OCI-LY7 (cell line): Measurements from ENCODE around the gene ZBED4. TPM values are rescaled to one million over a fixed set of nuclear protein-coding genes. Genes with fewer than 3 reads are reported as not detected.

Source experiments
- BruUV-seq: library from RNA; stranded (reverse); fragments of 400-500 nt; replicated peaks from 2 replicates; lab custom pipeline; 2021; lab: Mats Ljungman, UMichigan
- CTCF ChIA-PET: fragments of 300-600 bp; sonication (Branson Sonifier 250); formaldehyde crosslinking; loops from one replicate; lab custom pipeline; 2022; ENCODE audit warnings: antibody characterized with exemption; ENCODE audit not compliant: unreplicated experiment; lab: Charles Lee
- POLR2A ChIA-PET: fragments of 300-600 bp; sonication (Branson Sonifier 250); formaldehyde crosslinking; loops from one replicate; lab custom pipeline; 2022; ENCODE audit warnings: antibody characterized with exemption; lab: Charles Lee
- DNase-seq: peaks from one replicate; pipeline ENCODE4 v3.0.0-alpha.2; 2015; ENCODE audit warnings: low spot score
- H2AFZ ChIP-seq: fragments of 200-600 bp; sonication (generic), shearing (Covaris generic); 2 replicates; pipeline ENCODE4 v1.6.1; 2014; ENCODE audit warnings: mild to moderate bottlenecking, antibody characterized with exemption, low read length, moderate library complexity
- H3K27ac ChIP-seq: fragments of 200-600 bp; sonication (generic); 2 replicates; pipeline ENCODE4 v1.5.1; 2014; ENCODE audit warnings: mixed run types, low read depth, mild to moderate bottlenecking, moderate library complexity, low read length, inconsistent platforms; ENCODE audit not compliant: poor library complexity, severe bottlenecking
- H3K36me3 ChIP-seq: fragments of 200-600 bp; sonication (generic); 2 replicates; pipeline ENCODE4 v1.6.1; 2014; ENCODE audit warnings: mild to moderate bottlenecking, antibody characterized with exemption, low read length, moderate library complexity, mixed read lengths; ENCODE audit not compliant: insufficient read depth
- H3K4me1 ChIP-seq: fragments of 200-600 bp; sonication (generic); 2 replicates; pipeline ENCODE4 v1.5.1; 2014; ENCODE audit warnings: mild to moderate bottlenecking, low read length; ENCODE audit not compliant: insufficient read depth, poor library complexity, severe bottlenecking
- H3K4me2 ChIP-seq: fragments of 200-600 bp; sonication (generic); 2 replicates; pipeline ENCODE4 v1.6.1; 2014; ENCODE audit warnings: mild to moderate bottlenecking, low read length
- H3K4me3 ChIP-seq: fragments of 200-600 bp; sonication (generic); 2 replicates; pipeline ENCODE4 v1.5.1; 2014; ENCODE audit warnings: mild to moderate bottlenecking, low read depth, low read length; ENCODE audit not compliant: poor library complexity, severe bottlenecking
- H3K79me2 ChIP-seq: fragments of 200-600 bp; sonication (generic); 2 replicates; pipeline ENCODE4 v1.6.1; 2016; ENCODE audit warnings: low read depth, mild to moderate bottlenecking, low read length, moderate library complexity, mixed read lengths; ENCODE audit not compliant: insufficient read depth
- H3K9me2 ChIP-seq: fragments of 200-600 bp; sonication (generic); 2 replicates; pipeline ENCODE4 v1.6.1; 2016; ENCODE audit warnings: mild to moderate bottlenecking, low read length, mixed read lengths; ENCODE audit not compliant: insufficient read depth
- H3K9me3 ChIP-seq: fragments of 200-600 bp; sonication (generic); 2 replicates; pipeline ENCODE4 v1.6.1; 2014; ENCODE audit warnings: mild to moderate bottlenecking, mixed run types, low read length, mixed read lengths
- H4K20me1 ChIP-seq: fragments of 200-600 bp; sonication (generic); 2 replicates; pipeline ENCODE4 v1.6.1; 2014; ENCODE audit warnings: mild to moderate bottlenecking, antibody characterized with exemption, low read length, moderate library complexity, mixed read lengths; ENCODE audit not compliant: insufficient read depth
- EZH2phosphoT487 ChIP-seq: fragments of 200-600 bp; sonication (generic); IDR thresholded peaks from 2 replicates; pipeline ENCODE4 v1.6.1; 2018; ENCODE audit warnings: low read depth, borderline replicate concordance, mild to moderate bottlenecking, mixed run types, antibody characterized with exemption, low read length, moderate library complexity, mixed read lengths
- intact Hi-C: fragments of 100-400 bp; cut with micrococcal nuclease; formaldehyde crosslinking; loops from one replicate; pipeline ENCODE4 v1.10.0; 2022; ENCODE audit not compliant: unreplicated experiment
- total RNA-seq, 2 experiments: library from RNA; depleted of rRNA in 1 of 2; stranded (reverse); fragments of >200 nt in 1 of 2; shearing (Covaris generic) in 1 of 2; gene quantifications; 2 replicates each; pipeline ENCODE4 v1.2.3, GENCODE V29; 2014 to 2022
- TF ChIP-seq, protein P1 (sequence below): fragments of 200-600 bp; sonication (generic); conservative IDR thresholded peaks from 2 replicates; pipeline ENCODE4 v1.5.1; 2014; ENCODE audit warnings: mild to moderate bottlenecking, antibody characterized with exemption, low read length, moderate library complexity, mixed read lengths

Gene ZBED4
- total RNA-seq, 2 experiments from 2014 or later = 30.4 to 31.6 TPM

GRCh38 chr22:49927483-49928184, 74.0 kb downstream of the ZBED4 start:
- no peaks in the 10 kb centered on the region for H3K9me2 ChIP-seq
- no TSS peak for BruUV-seq

GRCh38 chr22:49928185-49928495, 74.5 kb downstream of the ZBED4 start:
- Histone ChIP-seq H3K4me2 (no peak overlapping the region), H3K79me2 (no peaks in the 10 kb centered on the region), H3K9me2 (no peaks in the 10 kb centered on the region), H3K9me3 (no peaks in the 10 kb centered on the region), H3K4me1 (peaks cover 72% of the 10 kb centered on the region), H3K4me3 (no peak overlapping the region), H3K27ac (no peak overlapping the region), H4K20me1 (no peaks in the 10 kb centered on the region), H2AFZ (no peak overlapping the region), H3K36me3 (no peaks in the 10 kb centered on the region)
- POLR2A ChIA-PET = no interaction called here
- no TSS peak for BruUV-seq
- no peak for DNase-seq
- intact Hi-C loops = loop anchor here (5.0 kb wide), 1 partner anchor 219 kb away; no protein-coding TSS in a partner anchor
- CTCF ChIA-PET = no interaction called here
- TF ChIP-seq, protein P1, sequence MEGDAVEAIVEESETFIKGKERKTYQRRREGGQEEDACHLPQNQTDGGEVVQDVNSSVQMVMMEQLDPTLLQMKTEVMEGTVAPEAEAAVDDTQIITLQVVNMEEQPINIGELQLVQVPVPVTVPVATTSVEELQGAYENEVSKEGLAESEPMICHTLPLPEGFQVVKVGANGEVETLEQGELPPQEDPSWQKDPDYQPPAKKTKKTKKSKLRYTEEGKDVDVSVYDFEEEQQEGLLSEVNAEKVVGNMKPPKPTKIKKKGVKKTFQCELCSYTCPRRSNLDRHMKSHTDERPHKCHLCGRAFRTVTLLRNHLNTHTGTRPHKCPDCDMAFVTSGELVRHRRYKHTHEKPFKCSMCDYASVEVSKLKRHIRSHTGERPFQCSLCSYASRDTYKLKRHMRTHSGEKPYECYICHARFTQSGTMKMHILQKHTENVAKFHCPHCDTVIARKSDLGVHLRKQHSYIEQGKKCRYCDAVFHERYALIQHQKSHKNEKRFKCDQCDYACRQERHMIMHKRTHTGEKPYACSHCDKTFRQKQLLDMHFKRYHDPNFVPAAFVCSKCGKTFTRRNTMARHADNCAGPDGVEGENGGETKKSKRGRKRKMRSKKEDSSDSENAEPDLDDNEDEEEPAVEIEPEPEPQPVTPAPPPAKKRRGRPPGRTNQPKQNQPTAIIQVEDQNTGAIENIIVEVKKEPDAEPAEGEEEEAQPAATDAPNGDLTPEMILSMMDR = no peak
- TF ChIP-seq EZH2phosphoT487 = no peak

More at GRCh38 chr22:49927483-49928184, 74.0 kb downstream of the ZBED4 start:
- intact Hi-C loops = loop anchor here (5.0 kb wide), 1 partner anchor 220 kb away; no protein-coding TSS in a partner anchor
- no peaks in the 10 kb centered on the region for H3K9me3 ChIP-seq
- H3K36me3 ChIP-seq = no peaks in the 10 kb centered on the region
- H2AFZ ChIP-seq = no peak overlapping the region
- no peak for TF ChIP-seq EZH2phosphoT487
- TF ChIP-seq, protein P1 = no peak
- no peak for DNase-seq
- no peaks in the 10 kb centered on the region for H4K20me1 ChIP-seq
- CTCF ChIA-PET = no interaction called here
- H3K4me3 ChIP-seq = no peak overlapping the region
- peaks cover 68% of the 10 kb centered on the region for H3K4me1 ChIP-seq
- no peak overlapping the region for H3K4me2 ChIP-seq
- no peak overlapping the region for H3K27ac ChIP-seq
- no peaks in the 10 kb centered on the region for H3K79me2 ChIP-seq
- POLR2A ChIA-PET = no interaction called here

DNA sequence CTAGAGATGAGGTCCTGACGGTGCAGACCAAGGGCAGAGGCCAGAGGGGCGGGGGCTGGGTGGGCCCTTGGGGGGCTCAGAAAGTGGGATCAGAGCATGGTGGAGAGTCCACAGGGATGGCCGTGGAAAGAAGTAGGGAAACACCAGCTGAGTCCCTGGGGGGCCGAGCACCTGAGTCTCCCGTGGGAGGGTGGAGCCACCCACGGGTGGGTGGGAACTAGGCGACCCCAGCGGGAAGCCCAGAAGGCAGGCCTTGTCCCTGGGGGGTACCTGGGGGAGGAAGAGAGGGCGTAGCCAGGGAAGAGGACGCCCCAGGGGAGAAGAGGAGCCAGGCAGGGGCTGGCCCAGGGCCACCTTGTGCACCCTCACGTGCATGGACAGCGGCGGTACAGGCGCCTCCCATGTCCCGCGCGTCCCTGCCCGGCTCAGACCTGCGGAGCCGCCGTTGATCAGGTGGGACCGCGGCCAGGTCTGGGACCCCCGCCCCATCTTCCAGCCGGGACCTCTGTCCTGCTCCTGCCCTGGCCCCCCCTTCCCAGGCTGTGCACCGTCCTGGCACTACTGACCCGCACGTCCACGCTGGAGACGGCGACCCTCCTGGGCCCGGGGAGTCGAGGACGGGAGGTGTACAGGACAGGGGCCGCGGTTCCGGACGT, 75.0 kb downstream of the ZBED4 start:
- no peak overlapping the region for H3K4me2 ChIP-seq
- no peak overlapping the region for H2AFZ ChIP-seq
- H3K4me3 ChIP-seq = no peak overlapping the region

More for the DNA sequence above, 75.0 kb downstream of the ZBED4 start:
- H3K9me2 ChIP-seq = no peaks in the 10 kb centered on the region
- peaks cover 72% of the 10 kb centered on the region for H3K4me1 ChIP-seq
- no peaks in the 10 kb centered on the region for H3K79me2 ChIP-seq
- no peaks in the 10 kb centered on the region for H3K9me3 ChIP-seq
- BruUV-seq = no TSS peak
- ChIA-PET CTCF (no interaction called here), POLR2A (no interaction called here)
- no peaks in the 10 kb centered on the region for H4K20me1 ChIP-seq
- H3K27ac ChIP-seq = no peak overlapping the region
- no peaks in the 10 kb centered on the region for H3K36me3 ChIP-seq
- intact Hi-C loops = loop anchor here (5.0 kb wide), 1 partner anchor 219 kb away; no protein-coding TSS in a partner anchor
- DNase-seq = no peak
- TF ChIP-seq, protein P1 = no peak
- TF ChIP-seq EZH2phosphoT487 = no peak
